Adrenal gland (tissue), 19 donors: ENCODE results near the gene CNGB1. TPM values are rescaled to one million over a fixed set of nuclear protein-coding genes. Genes with fewer than 3 reads are reported as not detected.

Experiments
- DNase-seq, 7 donors: peaks; one replicate each; pipeline ENCODE4 v3.0.0-alpha.2; 2019 to 2020
- H3K27ac ChIP-seq, 5 donors: fragments of 200-600 bp; sonication (generic) in 4 of 5; 1 replicate in 3 of 5; 2 replicates in 2 of 5; pipeline versions ENCODE4 v1.5.1 to v1.8.0; 2016 to 2020; ENCODE audit warnings: mild to moderate bottlenecking in 1 of 5
- H3K27me3 ChIP-seq: fragments of 200-600 bp; 2 replicates; pipeline ENCODE4 v1.8.0; 2021
- H3K36me3 ChIP-seq, 2 donors: fragments of 200-600 bp; replicated peaks in 1 of 2; 1 replicate in 1 of 2; 2 replicates in 1 of 2; pipeline versions ENCODE4 v1.5.1 to v1.8.0; 2018 to 2022
- H3K4me1 ChIP-seq, 2 donors: fragments of 200-600 bp; replicated peaks in 1 of 2; 1 replicate in 1 of 2; 2 replicates in 1 of 2; pipeline versions ENCODE4 v1.5.1 to v1.8.0; 2018 to 2021
- H3K4me3 ChIP-seq, 4 donors: fragments of 200-600 bp; sonication (generic) in 3 of 4; one replicate each; pipeline ENCODE4 v1.5.1; 2016 to 2018
- H3K9me3 ChIP-seq, 3 donors: fragments of 200-600 bp; sonication (generic) in 1 of 3; replicated peaks in 1 of 3; 1 replicate in 2 of 3; 2 replicates in 1 of 3; pipeline versions ENCODE4 v1.5.1 to v1.8.0; 2016 to 2021
- POLR2A ChIP-seq, 2 donors: fragments of 450-650 bp; IDR thresholded peaks; one replicate each; pipeline ENCODE4 v1.6.1; 2017; ENCODE audit warnings: antibody characterized with exemption in 2 of 2, mild to moderate bottlenecking in 2 of 2, moderate library complexity in 1 of 2
- WGBS, 4 donors: extraction: QIAGEN DNeasy Blood & Tissue Kit in 2 of 4; methylation state at CpG; one replicate each; pipeline versions ENCODE4 v1.1.5 to v1.1.7; 2013 to 2017; 5-methylcytosine and 5-hydroxymethylcytosine counted together
- intact Hi-C, 2 donors: fragments of 100-400 bp; cut with DNase I; formaldehyde crosslinking; loops; one replicate each; pipeline versions ENCODE4 v1.14.1 to v1.15.0; 2022 to 2023
- long read RNA-seq, 10 donors: library from polyadenylated mRNA in 3 of 10; unstranded in 2 of 10; stranded (forward) in 1 of 10; transcript quantifications; one replicate each; pipeline ENCODE4 v2.0.0 and lab custom pipeline, GENCODE V29; 2021 to 2026
- polyA plus RNA-seq, 3 donors: library from polyadenylated mRNA; stranded (reverse); fragments of 200-250 nt in 2 of 3; fragments of 350-450 nt in 1 of 3; fragmentation: Illumina TruSeq in 1 of 3; extraction: RNeasy Lipid Tissue Mini Kit (QIAGEN cat#74804) in 1 of 3; gene quantifications; one replicate each; pipeline ENCODE4 v1.2.3, GENCODE V29; 2013 to 2014
- total RNA-seq, 9 donors: library from RNA; depleted of rRNA in 4 of 9; stranded (reverse); fragments of >200 nt in 4 of 9; fragments of 120-200 nt in 1 of 9; fragmentation: NEBNext Ultra II Directional in 1 of 9; extraction: Animal tissue kit (Norgen Biotek cat#: 25700) in 1 of 9; gene quantifications; one replicate each; pipeline versions ENCODE4 v1.1.0 to v1.2.4, GENCODE V29; 2013 to 2023
- TF ChIP-seq, protein P1 (sequence below), 6 experiments: fragments of 450-650 bp in 4 of 6; fragments of 200-600 bp in 2 of 6; sonication (generic) in 1 of 6; IDR thresholded peaks; 1 replicate in 5 of 6; 2 replicates in 1 of 6; pipeline versions ENCODE4 v1.5.1 to v1.8.0; 2016 to 2021; ENCODE audit warnings: antibody characterized with exemption in 6 of 6, mild to moderate bottlenecking in 2 of 6, moderate library complexity in 1 of 6
- donor health status: healthy with polysubstance abuse.
- donor health status: Bipolar disorder and iron deficiency.
- donor health status: DM: yes; HTN: yes; CAD: no.
- donor health status: DM: no; HTN: no; CAD: no.
- donor health status: DM: no; HTN: no; CAD: no.
- donor health status: DM: yes; HTN: yes; CAD: no.

The CNGB1 gene
- 1 to 10 TPM in 3 of 9 donors, under 1 TPM in 1, not detected in 5; 0.84 to 2.4 (median 1.8) TPM for total RNA-seq
- polyA plus RNA-seq = 1 to 10 TPM in 1 of 3 donors, under 1 TPM in 2; 0.67 to 1.9 (median 0.99) TPM
- long read RNA-seq, donor 1, partial matches to known transcripts = 179 of 214 reads
- long read RNA-seq, donor 1, other reads (novel, unspliced or antisense) = 35 of 214 reads
- long read RNA-seq, donor 2, partial matches to known transcripts = 10 of 55 reads
- long read RNA-seq, donor 2, other reads (novel, unspliced or antisense) = 45 of 55 reads
- long read RNA-seq, donor 3, partial matches to known transcripts = 0 of 31 reads
- long read RNA-seq, donor 3, other reads (novel, unspliced or antisense) = 31 of 31 reads
- long read RNA-seq, donor 4 = 0 reads
- long read RNA-seq, donor 5 = 0 reads
- long read RNA-seq, donor 6 = 0 reads
- long read RNA-seq, donor 7 = 0 reads
- long read RNA-seq, donor 8, partial matches to known transcripts = 101 of 106 reads
- long read RNA-seq, donor 8, other reads (novel, unspliced or antisense) = 5 of 106 reads
- long read RNA-seq, donor 9, partial matches to known transcripts = 14 of 46 reads
- long read RNA-seq, donor 9, other reads (novel, unspliced or antisense) = 32 of 46 reads
- long read RNA-seq, donor 10, partial matches to known transcripts = 51 of 76 reads
- long read RNA-seq, donor 10, other reads (novel, unspliced or antisense) = 25 of 76 reads

DNA sequence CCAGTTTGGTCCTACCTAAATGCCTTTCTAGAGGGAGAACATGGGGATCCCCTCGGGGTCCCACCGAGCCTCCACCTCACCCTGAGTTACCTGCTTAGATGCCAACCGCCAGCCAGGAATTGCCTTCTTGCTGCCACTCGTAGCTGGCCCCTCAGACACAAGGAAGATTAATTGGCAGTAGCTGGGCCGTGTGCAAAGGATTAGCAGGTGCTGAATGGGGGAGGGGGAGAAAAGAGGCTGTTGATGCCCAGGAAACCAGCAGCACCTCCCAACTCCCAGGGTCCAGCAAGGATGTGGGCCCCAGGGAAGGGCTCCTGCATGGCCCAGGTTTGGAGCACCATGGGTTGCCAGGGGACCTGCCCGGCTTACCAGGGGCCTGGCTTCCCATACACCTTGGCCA, at the start of gene CNGB1:
CNGB1 (minus strand) TSS at position 159 of the 400 bp plus-strand sequence. CDS start 3,842 bp downstream, outside the sequence.
- H3K9me3 ChIP-seq = no peaks in the 10 kb centered on the region
- H3K27me3 ChIP-seq = no peaks in the 10 kb centered on the region
- intact Hi-C loops = no loop called here
- no peak within 1 kb of the TSS for H3K27ac ChIP-seq
- no peak within 1 kb of the TSS for H3K4me3 ChIP-seq
- 73 to 100% (median 82%) methylated on average over 1 to 6 of the region's 6 CpGs for WGBS, 4 donors
- no peak for DNase-seq
- no peaks in the 10 kb centered on the region for H3K36me3 ChIP-seq
- no peaks in the 10 kb centered on the region for H3K4me1 ChIP-seq
- TF ChIP-seq POLR2A (IDR thresholded peaks at IDR 0.05) = no peak

DNA sequence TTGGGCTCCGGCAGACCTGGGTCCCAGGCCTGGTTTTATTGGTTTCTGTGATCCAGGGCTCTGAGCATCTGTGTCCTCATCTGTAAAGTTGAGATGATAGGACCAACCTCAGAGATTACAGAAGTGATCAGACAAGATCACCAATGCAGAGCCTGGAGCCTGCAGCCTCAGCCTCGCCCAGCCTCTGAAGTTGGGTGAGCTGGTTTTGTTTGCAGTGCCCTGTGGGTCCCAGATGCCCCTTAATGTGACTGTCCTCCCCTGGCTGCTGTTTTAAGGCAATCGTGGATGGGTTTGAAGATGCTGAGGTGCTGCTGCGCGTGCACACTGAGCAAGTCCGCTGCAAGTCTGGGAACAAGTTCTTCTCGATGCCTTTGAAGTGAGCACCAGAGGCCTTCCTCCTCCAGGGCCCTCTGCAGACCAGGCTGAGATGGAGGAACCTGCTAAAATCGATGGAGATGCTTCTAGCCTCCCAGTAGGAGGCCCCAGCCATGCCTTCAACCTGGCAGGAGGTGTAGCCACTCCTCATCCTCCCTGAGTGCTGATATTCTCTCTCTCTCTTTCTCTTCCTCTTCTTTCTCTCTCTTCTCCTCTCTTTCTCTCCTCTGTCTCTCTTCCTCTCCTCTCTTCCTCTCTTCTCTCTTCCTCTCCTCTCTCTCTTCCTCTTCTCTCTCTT, 49.1 kb upstream of the CNGB1 start:
- H3K27ac ChIP-seq = no peak overlapping the region
- H3K4me3 ChIP-seq = no peak overlapping the region
- no peaks in the 10 kb centered on the region for H3K9me3 ChIP-seq
- WGBS, 4 donors = 73 to 86% (median 77%) methylated on average over 6 to 8 of the region's 8 CpGs
- H3K4me1 ChIP-seq = peaks cover 16 to 22% of the 10 kb centered on the region in 2 donors
- intact Hi-C loops = loop anchor here in 1 of 2 donors (10.0 kb wide), 1 partner anchor 285 kb away; no protein-coding TSS in a partner anchor
- peaks cover 0 to 23% of the 10 kb centered on the region in 2 donors for H3K36me3 ChIP-seq
- TF ChIP-seq, protein P1, sequence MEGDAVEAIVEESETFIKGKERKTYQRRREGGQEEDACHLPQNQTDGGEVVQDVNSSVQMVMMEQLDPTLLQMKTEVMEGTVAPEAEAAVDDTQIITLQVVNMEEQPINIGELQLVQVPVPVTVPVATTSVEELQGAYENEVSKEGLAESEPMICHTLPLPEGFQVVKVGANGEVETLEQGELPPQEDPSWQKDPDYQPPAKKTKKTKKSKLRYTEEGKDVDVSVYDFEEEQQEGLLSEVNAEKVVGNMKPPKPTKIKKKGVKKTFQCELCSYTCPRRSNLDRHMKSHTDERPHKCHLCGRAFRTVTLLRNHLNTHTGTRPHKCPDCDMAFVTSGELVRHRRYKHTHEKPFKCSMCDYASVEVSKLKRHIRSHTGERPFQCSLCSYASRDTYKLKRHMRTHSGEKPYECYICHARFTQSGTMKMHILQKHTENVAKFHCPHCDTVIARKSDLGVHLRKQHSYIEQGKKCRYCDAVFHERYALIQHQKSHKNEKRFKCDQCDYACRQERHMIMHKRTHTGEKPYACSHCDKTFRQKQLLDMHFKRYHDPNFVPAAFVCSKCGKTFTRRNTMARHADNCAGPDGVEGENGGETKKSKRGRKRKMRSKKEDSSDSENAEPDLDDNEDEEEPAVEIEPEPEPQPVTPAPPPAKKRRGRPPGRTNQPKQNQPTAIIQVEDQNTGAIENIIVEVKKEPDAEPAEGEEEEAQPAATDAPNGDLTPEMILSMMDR (IDR thresholded peaks at IDR 0.05) = no peak
- TF ChIP-seq POLR2A (IDR thresholded peaks at IDR 0.05) = no peak
- no peak for DNase-seq
- no peaks in the 10 kb centered on the region for H3K27me3 ChIP-seq

DNA sequence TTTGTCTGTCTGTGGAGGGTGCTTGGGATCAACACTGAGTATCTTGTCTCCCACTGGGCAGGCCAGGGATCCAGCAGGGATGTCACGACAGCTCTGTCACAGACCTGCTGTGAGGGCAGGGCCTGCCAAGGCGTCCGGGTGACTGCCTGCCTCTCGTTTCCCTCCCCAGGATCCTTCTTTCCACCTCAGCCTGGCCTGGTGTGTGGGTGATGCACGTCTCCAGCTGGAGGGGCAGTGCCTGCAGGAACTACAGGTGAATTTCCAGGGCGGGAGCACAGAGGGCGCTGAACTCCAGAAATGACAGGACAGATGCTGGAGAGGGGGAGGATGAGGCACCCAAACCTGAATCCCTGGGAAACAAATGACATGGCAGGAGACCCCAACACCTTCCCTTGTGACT, 47.9 kb upstream of the CNGB1 start:
- Histone ChIP-seq H3K27ac (no peak overlapping the region), H3K4me1 (peaks cover 8 to 13% of the 10 kb centered on the region in 2 donors), H3K4me3 (no peak overlapping the region), H3K9me3 (no peaks in the 10 kb centered on the region), H3K27me3 (no peaks in the 10 kb centered on the region), H3K36me3 (peaks cover 0 to 23% of the 10 kb centered on the region in 2 donors)
- 86 to 94% (median 89%) methylated on average over 5 to 7 of the region's 7 CpGs for WGBS, 4 donors
- intact Hi-C loops = no loop called here
- no peak for TF ChIP-seq POLR2A (IDR thresholded peaks at IDR 0.05)
- TF ChIP-seq, protein P1 (IDR thresholded peaks at IDR 0.05) = no peak
- no peak for DNase-seq

DNA sequence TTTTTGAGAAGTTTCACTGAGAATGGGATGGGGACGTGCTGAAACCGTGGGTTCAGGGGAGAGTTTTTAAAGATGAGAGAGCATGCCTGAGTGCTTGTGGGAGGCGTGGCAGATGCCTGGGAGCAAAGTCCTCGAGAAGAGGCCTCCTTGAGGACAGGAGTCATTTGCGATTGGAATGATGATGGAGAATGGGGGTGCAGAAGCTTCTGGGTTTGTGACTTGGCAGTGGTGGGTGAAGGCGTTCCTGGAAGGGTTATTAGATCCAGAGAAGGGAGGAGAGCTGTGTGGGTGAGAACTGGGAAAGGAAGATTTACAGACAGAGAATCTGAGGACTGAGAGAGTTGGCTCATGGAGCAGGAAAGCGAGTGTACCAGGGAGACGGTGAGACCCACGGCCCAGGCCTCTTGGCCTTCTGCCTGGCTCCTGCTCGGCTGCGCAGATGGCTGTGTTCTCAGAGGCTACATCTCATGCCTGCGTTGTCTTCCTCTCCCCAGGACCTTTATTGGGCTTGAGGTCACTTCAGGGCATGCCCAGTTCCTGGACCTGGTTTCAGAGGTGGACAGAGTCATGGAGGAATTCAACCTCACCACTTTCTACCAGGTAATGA, 46.0 kb upstream of the CNGB1 start:
- H3K4me1 ChIP-seq = no peaks in the 10 kb centered on the region
- H3K36me3 ChIP-seq = peaks cover 0 to 35% of the 10 kb centered on the region in 2 donors
- intact Hi-C loops = no loop called here
- TF ChIP-seq, protein P1 (IDR thresholded peaks at IDR 0.05) = no peak
- TF ChIP-seq POLR2A (IDR thresholded peaks at IDR 0.05) = no peak
- H3K27me3 ChIP-seq = no peaks in the 10 kb centered on the region
- DNase-seq = no peak
- WGBS, 4 donors = 74 to 80% (median 76%) methylated on average over 12 of the region's 12 CpGs
- no peak overlapping the region for H3K27ac ChIP-seq
- H3K9me3 ChIP-seq = no peaks in the 10 kb centered on the region
- H3K4me3 ChIP-seq = no peak overlapping the region
